Suprapubic skin (tissue), 4 donors: ENCODE results near the gene GRAPL.
"Not testable (repeated sequence)": the region's sequence is repeated elsewhere in the genome, so short reads cannot be mapped to it uniquely, and the experiment has no call there.

ENCODE experiments used
- EP300 ChIP-seq: sonication (generic); formaldehyde crosslinking; IDR thresholded peaks from one replicate; pipeline ENCODE4 v1.6.1; 2017; ENCODE audit warnings: antibody characterized with exemption
- POLR2A ChIP-seq, 2 donors: fragments of 450-650 bp; IDR thresholded peaks; one replicate each; pipeline ENCODE4 v1.6.1; 2017; ENCODE audit warnings: antibody characterized with exemption in 2 of 2, mild to moderate bottlenecking in 2 of 2, moderate library complexity in 2 of 2
- POLR2AphosphoS5 ChIP-seq, 3 donors: sonication (generic); formaldehyde crosslinking; IDR thresholded peaks; one replicate each; pipeline ENCODE4 v1.6.1; 2017; ENCODE audit warnings: antibody characterized with exemption in 3 of 3
- TF ChIP-seq, protein P1 (sequence below), 2 donors: fragments of 200-600 bp in 1 of 2; fragments of 450-650 bp in 1 of 2; sonication (generic) in 1 of 2; IDR thresholded peaks; one replicate each; pipeline ENCODE4 v1.5.1; 2016 to 2019; ENCODE audit warnings: antibody characterized with exemption in 2 of 2, mild to moderate bottlenecking in 1 of 2, moderate library complexity in 1 of 2

DNA sequence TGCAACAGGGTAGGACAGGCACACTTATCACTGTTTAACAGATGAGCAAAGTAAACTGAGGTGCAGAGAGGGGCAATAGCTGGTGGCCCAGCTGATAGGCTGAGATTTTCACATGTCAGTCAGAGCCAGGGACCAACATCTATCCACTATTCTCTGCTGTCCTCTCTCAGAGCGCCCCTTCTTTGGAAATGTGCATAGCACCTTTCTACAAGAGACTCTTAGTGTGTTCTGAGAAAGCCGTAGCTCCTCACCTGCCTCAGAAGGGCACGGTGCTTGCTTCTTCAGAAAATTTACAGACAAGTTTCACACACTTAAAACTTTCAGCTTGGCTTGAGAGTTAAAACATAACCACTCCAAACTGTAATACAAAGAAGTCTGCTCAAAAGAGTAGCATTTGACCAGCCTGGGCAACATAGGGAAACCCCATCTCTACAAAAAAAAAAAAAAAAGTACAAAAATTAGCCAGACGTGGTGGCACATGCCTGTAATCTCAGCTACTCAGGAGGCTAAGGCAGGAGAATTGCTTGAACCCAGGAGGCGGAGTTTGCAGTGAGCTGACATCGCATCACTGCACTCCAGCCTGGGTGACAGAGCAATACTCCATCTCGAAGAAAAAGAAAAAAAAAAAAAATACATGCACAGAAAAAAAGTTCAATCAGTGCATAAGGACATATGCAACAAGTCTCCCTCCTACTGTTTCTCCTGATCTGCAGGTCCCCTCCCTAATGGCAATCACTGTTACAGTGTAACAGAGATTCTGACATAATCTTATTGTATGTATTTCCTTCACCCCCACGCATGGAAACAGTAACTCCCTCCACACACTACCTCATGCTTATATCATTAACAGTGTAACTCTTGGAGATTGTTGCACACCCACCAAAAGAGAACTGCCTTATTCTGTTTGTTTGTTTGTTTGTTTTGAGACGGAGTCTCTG, 23.6 kb downstream of the GRAPL start:
- TF ChIP-seq, protein P1, sequence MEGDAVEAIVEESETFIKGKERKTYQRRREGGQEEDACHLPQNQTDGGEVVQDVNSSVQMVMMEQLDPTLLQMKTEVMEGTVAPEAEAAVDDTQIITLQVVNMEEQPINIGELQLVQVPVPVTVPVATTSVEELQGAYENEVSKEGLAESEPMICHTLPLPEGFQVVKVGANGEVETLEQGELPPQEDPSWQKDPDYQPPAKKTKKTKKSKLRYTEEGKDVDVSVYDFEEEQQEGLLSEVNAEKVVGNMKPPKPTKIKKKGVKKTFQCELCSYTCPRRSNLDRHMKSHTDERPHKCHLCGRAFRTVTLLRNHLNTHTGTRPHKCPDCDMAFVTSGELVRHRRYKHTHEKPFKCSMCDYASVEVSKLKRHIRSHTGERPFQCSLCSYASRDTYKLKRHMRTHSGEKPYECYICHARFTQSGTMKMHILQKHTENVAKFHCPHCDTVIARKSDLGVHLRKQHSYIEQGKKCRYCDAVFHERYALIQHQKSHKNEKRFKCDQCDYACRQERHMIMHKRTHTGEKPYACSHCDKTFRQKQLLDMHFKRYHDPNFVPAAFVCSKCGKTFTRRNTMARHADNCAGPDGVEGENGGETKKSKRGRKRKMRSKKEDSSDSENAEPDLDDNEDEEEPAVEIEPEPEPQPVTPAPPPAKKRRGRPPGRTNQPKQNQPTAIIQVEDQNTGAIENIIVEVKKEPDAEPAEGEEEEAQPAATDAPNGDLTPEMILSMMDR (IDR thresholded peaks at IDR 0.05), result not testable (repeated sequence)
- not testable (repeated sequence) for TF ChIP-seq POLR2A (IDR thresholded peaks at IDR 0.05); EP300; POLR2AphosphoS5 (IDR thresholded peaks at IDR 0.05)
